K562 (cell line): Measurements from ENCODE around the gene MEGF11. TPM values are rescaled to one million over a fixed set of nuclear protein-coding genes. Genes with fewer than 3 reads are reported as not detected.
A peak's percentile ranks its signal among the peaks of the same experiment; 100 is the strongest.

Source experiments
- ARID2 ChIP-seq: fragments of 450-650 bp; IDR thresholded peaks from 2 replicates; pipeline ENCODE4 v1.6.1; 2017; ENCODE audit warnings: antibody characterized with exemption, mild to moderate bottlenecking
- DMBX1 ChIP-seq: fragments of 250-450 bp; sonication (Bioruptor Pico); IDR thresholded peaks from 2 replicates; pipeline ENCODE4 v1.8.0; 2022; ENCODE audit warnings: inconsistent platforms, mild to moderate bottlenecking, moderate library complexity, borderline replicate concordance
- FIP1L1 ChIP-seq: fragments of 200-400 bp; formaldehyde crosslinking; IDR thresholded peaks from 2 replicates; pipeline ENCODE4 v1.6.1; 2018; ENCODE audit warnings: mild to moderate bottlenecking, low read depth, low read length; ENCODE audit not compliant: poor library complexity, severe bottlenecking
- FOXK1 ChIP-seq: sonication (generic); formaldehyde crosslinking; IDR thresholded peaks from 2 replicates; pipeline ENCODE4 v1.8.0; 2022; ENCODE audit warnings: missing genetic modification reagents, mild to moderate bottlenecking, borderline replicate concordance
- HINFP ChIP-seq: fragments of 450-650 bp; conservative IDR thresholded peaks from 2 replicates; pipeline ENCODE4 v1.6.1; 2016; ENCODE audit warnings: missing genetic modification characterization, low read depth, mild to moderate bottlenecking, control low read depth, missing compliant biosample characterization
- HSF4 ChIP-seq: fragments of 250-450 bp; sonication (Bioruptor Pico); IDR thresholded peaks from 2 replicates; pipeline ENCODE4 v2.1.2; 2022; ENCODE audit warnings: mild to moderate bottlenecking, moderate library complexity, borderline replicate concordance
- IRF2 ChIP-seq: sonication (generic); formaldehyde crosslinking; IDR thresholded peaks from 2 replicates; pipeline ENCODE4 v1.8.1; 2022; ENCODE audit warnings: mild to moderate bottlenecking, missing genetic modification reagents
- JUNB ChIP-seq: fragments of 450-650 bp; formaldehyde crosslinking; conservative IDR thresholded peaks from 2 replicates; pipeline ENCODE4 v1.4.0; 2020; ENCODE audit warnings: mild to moderate bottlenecking
- KLF10 ChIP-seq: fragments of 250-450 bp; sonication (Bioruptor Pico); IDR thresholded peaks from 2 replicates; pipeline ENCODE4 v1.6.1; 2021; ENCODE audit warnings: matching md5 sums
- MAFF ChIP-seq: IDR thresholded peaks from 2 replicates; pipeline ENCODE4 v1.6.1; 2012; ENCODE audit warnings: low read length, improper control_type of control experiment
- MECOM ChIP-seq: fragments of 250-450 bp; sonication (Bioruptor Pico); IDR thresholded peaks from 2 replicates; pipeline ENCODE4 v1.8.0; 2022; ENCODE audit warnings: inconsistent platforms
- MXD1 ChIP-seq: fragments of 250-450 bp; sonication (Bioruptor Pico); IDR thresholded peaks from 2 replicates; pipeline ENCODE4 v1.8.0; 2021; ENCODE audit warnings: borderline replicate concordance, mild to moderate bottlenecking, moderate library complexity; ENCODE audit not compliant: poor library complexity, severe bottlenecking
- NBN ChIP-seq: fragments of 450-650 bp; IDR thresholded peaks from 2 replicates; pipeline ENCODE4 v1.6.1; 2016; ENCODE audit warnings: low read depth, mild to moderate bottlenecking
- NFIC ChIP-seq: fragments of 450-650 bp; IDR thresholded peaks from 2 replicates; pipeline ENCODE4 v1.6.1; 2017; ENCODE audit warnings: mild to moderate bottlenecking, inconsistent platforms
- POLR3A ChIP-seq: IDR thresholded peaks from 2 replicates; pipeline ENCODE4 v1.6.1; 2011; ENCODE audit warnings: borderline replicate concordance, mild to moderate bottlenecking, moderate library complexity; ENCODE audit not compliant: insufficient read length, insufficient read depth; ENCODE audit errors: extremely low read depth
- RBM25 ChIP-seq: fragments of 200-400 bp; formaldehyde crosslinking; IDR thresholded peaks from 2 replicates; pipeline ENCODE4 v1.6.1; 2018; ENCODE audit warnings: low read length, low read depth, moderate library complexity; ENCODE audit not compliant: severe bottlenecking
- RBM39 ChIP-seq: fragments of 200-400 bp; formaldehyde crosslinking; optimal IDR thresholded peaks from 2 replicates; pipeline ENCODE3; 2018; ENCODE audit warnings: low read depth, low read length
- SNRNP70 ChIP-seq: fragments of 200-400 bp; formaldehyde crosslinking; optimal IDR thresholded peaks from 2 replicates; pipeline ENCODE3; 2017; ENCODE audit warnings: low read depth, low read length
- YY1 ChIP-seq, 3 experiments: IDR thresholded peaks; 2 replicates each; pipeline ENCODE4 v1.6.1; 2011; ENCODE audit warnings: low read length in 2 of 3, mild to moderate bottlenecking in 2 of 3, moderate library complexity in 2 of 3, borderline replicate concordance in 1 of 3, control low read depth in 1 of 3, low read depth in 1 of 3; ENCODE audit not compliant: insufficient read depth in 3 of 3, insufficient replicate concordance in 2 of 3, control insufficient read depth in 1 of 3, insufficient read length in 1 of 3; ENCODE audit errors: extremely low read depth in 1 of 3
- ZNF395 ChIP-seq: fragments of 200-800 bp; sonication (Bioruptor generic); IDR thresholded peaks from 2 replicates; pipeline ENCODE4 v1.6.1; 2017; ENCODE audit warnings: missing genetic modification characterization, missing compliant biosample characterization
- ZNF41 ChIP-seq: fragments of 250-450 bp; sonication (Bioruptor Pico); conservative IDR thresholded peaks from 2 replicates; pipeline ENCODE4 v1.4.0; 2020; ENCODE audit warnings: mild to moderate bottlenecking
- ZNF431 ChIP-seq: sonication (generic); formaldehyde crosslinking; IDR thresholded peaks from 2 replicates; pipeline ENCODE4 v1.8.0; 2022; ENCODE audit warnings: mild to moderate bottlenecking, missing genetic modification reagents
- ZNF76 ChIP-seq: fragments of 250-450 bp; sonication (Bioruptor Pico); IDR thresholded peaks from 2 replicates; pipeline ENCODE4 v1.4.0; 2020; ENCODE audit warnings: mild to moderate bottlenecking, moderate library complexity, borderline replicate concordance
- polyA plus RNA-seq, 8 experiments: library from polyadenylated mRNA; depleted of rRNA in 4 of 8; stranded (reverse) in 5 of 8; unstranded in 3 of 8; fragments of >200 nt; fragmentation: Nextera tagmentation in 2 of 8; fragmentation: Illumina TruSeq in 1 of 8; extraction: Ambion mirVana in 2 of 8; extraction: Trizol in 1 of 8; gene quantifications; 2 replicates each; pipeline versions ENCODE4 v1.2.1 to v1.2.3, GENCODE V29; 2011 to 2014; ENCODE audit warnings: inconsistent platforms in 1 of 8, missing spikeins in 1 of 8
- total RNA-seq, 7 experiments: library from RNA; depleted of rRNA in 6 of 7; stranded (reverse); fragments of >200 nt in 6 of 7; fragmentation: Illumina TruSeq in 2 of 7; extraction: Trizol in 2 of 7; gene quantifications; 2 replicates each; pipeline versions ENCODE4 v1.2.1 to v1.2.3, GENCODE V29; 2011 to 2021; ENCODE audit warnings: low replicate concordance in 1 of 7
- TF ChIP-seq, protein P1 (sequence below): sonication (generic); formaldehyde crosslinking; IDR thresholded peaks from 2 replicates; pipeline ENCODE4 v1.8.0; 2022; ENCODE audit warnings: mild to moderate bottlenecking, missing genetic modification reagents

Gene MEGF11
- total and polyA plus RNA-seq, 9 of the 15 experiments (the other 6 are each of a cell fraction or from before 2014, with no cell fraction given), result 0.06 to 0.23 (median 0.20) TPM; not detected in 6

DNA sequence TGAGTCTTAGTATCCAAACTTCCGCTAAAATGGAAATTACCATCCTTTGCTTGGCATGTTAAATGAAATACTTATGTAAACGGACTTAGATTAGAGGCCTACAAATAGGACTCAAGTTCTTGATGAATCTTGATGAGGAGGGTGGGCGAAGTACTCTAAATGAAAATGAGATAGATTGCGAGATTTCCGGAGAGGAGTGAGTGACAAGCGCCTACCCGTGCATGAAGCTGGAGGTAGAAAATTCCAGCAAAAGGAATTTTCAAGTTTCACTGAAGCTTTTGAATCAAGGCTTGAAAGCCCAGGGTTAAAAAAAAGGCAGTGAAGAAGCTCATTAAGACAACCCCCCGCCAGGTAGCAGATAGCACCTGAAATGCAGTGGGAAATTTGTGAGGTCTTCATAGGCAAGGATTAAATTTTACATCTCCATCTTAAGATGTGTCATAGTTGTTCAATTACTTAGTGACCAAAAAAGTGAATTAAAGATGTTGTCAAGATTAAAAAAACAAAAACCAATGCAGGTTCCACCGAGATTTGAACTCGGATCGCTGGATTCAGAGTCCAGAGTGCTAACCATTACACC is 384.9 kb downstream of the MEGF11 start (continued):
- no peak for TF ChIP-seq MXD1 (CRISPR knock-in tag)
- 0 out of 2 replicates have a peak, but pooled peaks have one; percentile 7 for TF ChIP-seq MAFF
- 0 out of 2 replicates have a peak, but pooled peaks have one; percentile 36 for TF ChIP-seq ZNF431 (CRISPR knock-in tag)
- no peak; the same call in 1 of the 2 replicates for TF ChIP-seq JUNB (CRISPR knock-in tag)
- TF ChIP-seq ZNF41 (CRISPR knock-in tag), result no peak
- TF ChIP-seq IRF2 (CRISPR knock-in tag), result no peak
- TF ChIP-seq SNRNP70, result no peak
- TF ChIP-seq FOXK1, result peak; percentile 59; the same call in 1 of the 2 replicates
- TF ChIP-seq ZNF76 (CRISPR knock-in tag), result no peak
- TF ChIP-seq, protein P1, sequence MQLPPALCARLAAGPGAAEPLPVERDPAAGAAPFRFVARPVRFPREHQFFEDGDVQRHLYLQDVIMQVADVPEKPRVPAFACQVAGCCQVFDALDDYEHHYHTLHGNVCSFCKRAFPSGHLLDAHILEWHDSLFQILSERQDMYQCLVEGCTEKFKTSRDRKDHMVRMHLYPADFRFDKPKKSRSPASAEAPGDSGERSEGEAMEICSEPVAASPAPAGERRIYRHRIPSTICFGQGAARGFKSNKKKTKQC (CRISPR knock-in tag), result no peak
- TF ChIP-seq YY1 (IDR thresholded peaks at IDR 0.05; ENCODE audit: borderline replicate concordance in 1 of 3, control insufficient read depth in 1 of 3, extremely low read depth in 1 of 3, insufficient read depth in 3 of 3, insufficient read length in 1 of 3, insufficient replicate concordance in 2 of 3, low read depth in 1 of 3, low read length in 2 of 3), result no peak
- no peak for TF ChIP-seq FIP1L1
- no peak; the same call in 1 of the 2 replicates for TF ChIP-seq NFIC
- TF ChIP-seq KLF10 (CRISPR knock-in tag), result no peak
- no peak for TF ChIP-seq RBM25
- TF ChIP-seq POLR3A, result no peak
- no peak for TF ChIP-seq DMBX1 (CRISPR knock-in tag)
- TF ChIP-seq HSF4 (CRISPR knock-in tag), result no peak
- 0 out of 2 replicates have a peak, but pooled peaks have one; percentile 47 for TF ChIP-seq MECOM (CRISPR knock-in tag)
- no peak for TF ChIP-seq ZNF395
- TF ChIP-seq ARID2, result no peak
- TF ChIP-seq HINFP, result no peak
- no peak for TF ChIP-seq NBN
- peak; percentile 24 for TF ChIP-seq RBM39
